WTC11 (cell line): ENCODE results near the gene WLS.

Experiments used
- AR ChIP-seq: fragments of 250-450 bp; sonication (Bioruptor Pico); IDR thresholded peaks from 2 replicates; pipeline ENCODE4 v1.9.0; 2021; ENCODE audit warnings: mild to moderate bottlenecking
- CTCF ChIP-seq: fragments of 200-600 bp; IDR thresholded peaks from 2 replicates; pipeline ENCODE4 v1.8.0; 2022; ENCODE audit warnings: antibody characterized with exemption
- HMGXB4 ChIP-seq: sonication (generic); formaldehyde crosslinking; IDR thresholded peaks from 2 replicates; pipeline ENCODE4 v1.8.1; 2023; ENCODE audit warnings: mild to moderate bottlenecking, moderate library complexity, missing genetic modification reagents
- NR2C2 ChIP-seq: sonication (generic); formaldehyde crosslinking; IDR thresholded peaks from 2 replicates; pipeline ENCODE4 v1.8.0; 2022; ENCODE audit warnings: mild to moderate bottlenecking, missing genetic modification reagents

GRCh38 chr1:68178821-68179490 lies 53.4 kb downstream of the WLS start:
- TF ChIP-seq CTCF = no peak
- no peak for TF ChIP-seq NR2C2
- TF ChIP-seq HMGXB4 (CRISPR knock-in tag) = no peak
- no peak for TF ChIP-seq AR
